ENCODE results near the gene RFX1.

The RFX1 gene

DNA sequence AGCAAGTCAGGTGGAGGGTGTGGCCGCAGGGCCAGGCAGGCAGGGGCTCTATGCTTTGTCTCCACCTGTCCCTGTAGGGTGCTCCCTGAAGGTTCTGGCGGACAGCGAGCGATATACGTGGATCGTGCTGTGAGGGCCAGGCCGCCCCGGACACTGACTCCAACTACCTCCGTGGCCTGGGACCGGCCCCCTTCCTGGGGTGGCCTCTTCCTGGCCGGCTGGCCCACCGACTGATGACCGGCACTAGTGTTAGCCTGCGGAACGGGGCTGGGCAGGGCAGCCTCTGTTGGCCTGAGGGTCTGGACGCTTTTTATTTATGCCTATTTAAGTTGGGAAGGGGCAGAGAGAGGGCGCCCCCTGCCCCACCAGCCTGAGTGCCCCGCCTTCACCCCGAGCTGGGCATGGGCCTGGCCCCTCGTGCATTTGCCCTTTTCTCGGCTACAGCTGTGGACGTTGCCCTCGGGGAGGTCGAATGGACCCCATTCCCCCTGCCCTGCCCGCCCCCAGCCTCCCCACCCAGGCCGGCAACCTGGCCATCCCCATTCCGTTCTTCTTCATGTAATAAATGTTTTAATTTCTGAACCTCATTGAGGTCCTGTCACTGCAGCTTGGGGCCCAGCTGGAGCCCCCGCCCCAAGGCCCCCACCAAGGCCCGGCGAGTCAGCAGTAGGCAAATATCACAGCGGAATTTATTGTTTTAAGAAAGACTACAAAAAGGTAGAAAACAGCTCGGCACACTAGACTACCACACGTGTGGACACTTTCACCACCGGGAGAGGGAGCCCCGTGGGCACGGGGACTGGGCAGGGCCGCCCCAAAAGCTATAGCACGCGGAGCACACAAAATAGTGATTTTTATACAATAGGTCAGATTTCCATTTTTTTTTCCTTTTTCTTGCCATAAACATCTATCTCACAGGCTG is 45.0 kb downstream of the RFX1 start:
- no peak for DNase-seq (ENCODE audit: low spot score)

GRCh38 chr19:13959962-13960862 is 45.9 kb downstream of the RFX1 start:
- no peak for DNase-seq (ENCODE audit: low spot score)

DNA sequence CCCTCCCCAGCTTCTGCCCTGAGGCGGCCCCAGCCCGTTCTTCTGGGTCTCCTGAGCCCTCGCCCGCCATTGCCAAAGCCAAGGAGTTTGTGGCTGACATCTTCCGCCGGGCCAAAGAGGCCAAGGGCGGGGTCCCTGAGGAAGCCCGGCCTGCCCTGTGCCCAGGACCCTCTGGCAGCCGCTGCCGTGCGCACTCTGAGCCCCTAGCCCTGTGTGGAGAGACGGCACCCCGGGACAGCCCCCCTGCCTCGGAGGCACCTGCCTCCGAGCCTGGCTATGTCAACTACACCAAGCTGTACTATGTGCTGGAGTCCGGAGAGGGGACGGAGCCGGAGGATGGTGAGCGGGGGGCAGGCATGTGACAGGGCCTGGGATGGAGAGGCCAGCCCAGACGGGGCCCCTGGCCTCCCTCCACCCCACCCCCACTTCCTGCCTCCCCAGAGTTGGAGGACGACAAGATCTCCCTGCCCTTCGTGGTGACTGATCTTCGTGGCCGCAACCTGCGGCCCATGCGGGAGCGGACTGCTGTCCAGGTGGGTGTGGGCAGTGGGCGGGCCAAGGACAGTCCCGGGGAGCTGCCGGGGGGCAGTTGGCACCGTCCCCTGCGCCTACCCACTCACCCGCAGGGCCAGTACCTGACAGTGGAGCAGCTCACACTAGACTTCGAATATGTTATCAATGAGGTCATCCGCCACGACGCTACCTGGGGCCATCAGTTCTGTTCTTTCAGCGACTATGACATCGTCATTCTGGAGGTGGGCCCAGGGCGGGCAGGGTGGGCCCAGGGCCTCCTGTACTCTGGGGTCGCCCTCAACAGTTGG is 46.8 kb downstream of the RFX1 start:
- DNase-seq (ENCODE audit: low spot score): no peak

GRCh38 chr19:13958043-13958442 is 48.1 kb downstream of the RFX1 start:
- no peak for DNase-seq (ENCODE audit: low spot score)

- no peak for DNase-seq (ENCODE audit: low spot score)
Observed at GRCh38 chr19:13957051-13957450, 49.1 kb downstream of the RFX1 start.

GRCh38 chr19:13956365-13956744 is 49.8 kb downstream of the RFX1 start:
- DNase-seq (ENCODE audit: low spot score): no peak

DNA sequence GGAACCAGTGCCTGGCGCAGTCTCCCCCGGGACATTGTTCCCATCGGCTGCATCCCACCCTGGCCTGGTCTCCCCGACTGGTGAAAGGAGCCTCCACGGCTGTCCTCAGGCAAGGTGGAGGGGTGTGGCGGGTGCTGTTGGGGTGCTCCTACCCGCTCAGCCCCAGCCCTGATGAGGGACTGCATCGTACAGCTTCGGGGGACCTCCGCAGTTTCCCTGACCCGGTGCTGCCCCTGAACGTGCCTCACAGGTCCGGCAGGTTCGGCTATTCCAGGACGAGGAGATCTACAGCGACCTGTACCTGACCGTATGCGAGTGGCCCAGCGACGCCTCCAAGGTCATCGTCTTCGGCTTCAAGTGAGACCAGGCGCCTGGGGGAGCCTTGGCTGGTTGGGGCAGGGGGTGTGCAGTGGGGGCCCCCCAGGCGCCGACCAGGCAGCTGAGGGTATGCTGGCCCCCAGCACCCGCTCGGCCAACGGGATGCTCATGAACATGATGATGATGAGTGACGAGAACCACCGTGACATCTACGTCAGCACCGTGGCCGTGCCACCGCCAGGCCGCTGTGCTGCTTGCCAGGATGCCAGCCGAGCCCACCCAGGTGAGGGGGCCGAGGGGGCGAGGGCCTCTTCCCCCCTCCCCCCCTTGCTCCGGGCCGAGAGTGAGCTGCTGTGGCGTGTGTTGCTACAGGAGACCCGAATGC is 50.3 kb downstream of the RFX1 start:
- DNase-seq (ENCODE audit: low spot score): no peak

DNA sequence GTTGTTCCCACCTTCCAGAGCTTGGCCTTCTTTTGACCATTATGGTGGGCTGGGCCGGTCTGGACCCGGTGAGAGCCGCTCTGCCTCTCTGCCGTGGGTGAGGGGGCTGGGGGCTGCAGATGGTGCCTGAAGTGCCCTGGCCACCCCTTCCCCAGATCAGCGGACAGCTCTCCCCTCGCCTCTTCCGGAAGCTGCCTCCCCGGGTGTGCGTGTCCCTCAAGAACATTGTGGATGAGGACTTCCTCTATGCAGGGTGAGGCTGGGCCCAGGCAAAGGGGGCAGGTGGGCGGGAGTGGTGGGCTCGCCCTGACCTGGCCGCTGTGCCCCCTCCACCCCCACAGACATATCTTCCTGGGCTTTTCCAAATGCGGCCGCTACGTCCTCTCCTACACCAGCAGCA is 51.9 kb downstream of the RFX1 start:
- DNase-seq (ENCODE audit: low spot score): no peak

DNA sequence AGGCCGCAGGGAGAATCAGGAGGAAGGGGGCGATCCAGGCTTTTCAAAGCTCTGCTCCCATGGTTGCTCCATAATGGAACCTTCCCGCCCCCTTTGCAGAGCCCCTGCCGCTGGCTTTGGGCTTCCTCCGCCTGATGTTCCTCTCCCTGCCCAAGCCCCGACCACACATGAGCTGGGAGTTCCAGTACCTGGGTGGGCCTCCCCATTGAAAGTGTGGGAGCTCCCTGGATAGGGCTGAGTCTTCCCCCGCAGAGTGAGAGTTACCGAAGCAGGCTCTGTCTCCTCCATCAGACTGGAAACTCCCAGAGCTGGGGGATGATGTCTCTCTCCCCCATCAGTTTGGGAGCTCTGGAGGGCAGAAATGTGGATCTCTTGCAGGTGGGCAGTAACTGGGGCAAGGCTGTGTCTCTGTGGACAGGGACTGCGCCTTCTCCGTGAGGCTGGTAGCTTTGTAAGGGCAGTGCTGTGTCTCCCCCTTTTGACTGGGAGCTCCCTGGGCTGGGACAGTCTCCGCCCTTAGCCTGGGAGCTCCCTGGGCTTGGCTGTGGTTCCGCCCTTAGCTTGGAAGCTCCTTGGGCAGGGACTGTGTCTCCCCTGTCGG is 53.1 kb downstream of the RFX1 start:
- DNase-seq (ENCODE audit: low spot score): no peak

- DNase-seq (ENCODE audit: low spot score): peak; percentile 99
Observed at GRCh38 chr19:13952154-13952930, 53.8 kb downstream of the RFX1 start, which contains the start of gene DCAF15. DCAF15 (plus strand) TSS chr19:13952509; CDS start chr19:13952513, 4 bp downstream.

- no peak for DNase-seq (ENCODE audit: low spot score)
Observed at GRCh38 chr19:13951799-13952153, 54.3 kb downstream of the RFX1 start.

DNA sequence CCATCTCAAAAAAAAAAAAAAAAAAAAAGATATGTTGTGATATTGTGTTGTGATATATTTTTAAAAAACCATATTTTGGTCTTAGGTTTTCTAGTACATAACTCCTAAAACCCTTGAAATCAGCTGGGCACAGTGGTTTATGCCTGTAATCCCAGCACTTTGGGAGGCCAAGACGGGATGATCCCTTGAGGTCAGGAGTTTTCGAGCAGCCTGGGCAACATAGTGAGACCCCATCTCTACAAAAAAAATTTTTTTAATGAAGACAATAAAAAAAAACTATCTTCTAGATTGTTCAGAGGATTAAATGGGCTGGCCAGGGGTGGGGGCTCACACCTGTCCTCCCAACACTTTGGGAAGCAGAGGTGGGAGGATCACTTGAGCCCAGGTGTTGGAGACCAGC is 55.1 kb downstream of the RFX1 start:
- no peak for DNase-seq (ENCODE audit: low spot score)

DNA sequence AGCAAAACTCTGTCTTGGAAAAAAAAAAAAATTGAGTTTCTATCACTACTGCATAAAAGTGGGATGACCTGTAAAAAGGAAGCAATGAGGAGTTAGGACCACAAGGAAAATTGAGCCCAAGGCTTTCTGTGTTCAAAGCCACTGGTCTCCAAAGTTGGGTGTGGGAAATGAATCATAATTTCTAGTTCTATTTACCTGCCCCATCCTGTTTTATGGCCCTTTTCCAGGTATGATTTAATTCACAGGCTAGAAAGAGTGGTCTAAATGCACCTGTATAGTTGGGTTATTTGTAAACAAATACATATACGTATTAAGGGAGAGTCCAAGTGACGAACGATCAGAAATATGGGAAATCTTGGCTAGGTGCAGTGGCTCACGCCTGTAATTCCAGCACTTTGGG is 59.7 kb downstream of the RFX1 start:
- DNase-seq (ENCODE audit: low spot score): no peak

DNA sequence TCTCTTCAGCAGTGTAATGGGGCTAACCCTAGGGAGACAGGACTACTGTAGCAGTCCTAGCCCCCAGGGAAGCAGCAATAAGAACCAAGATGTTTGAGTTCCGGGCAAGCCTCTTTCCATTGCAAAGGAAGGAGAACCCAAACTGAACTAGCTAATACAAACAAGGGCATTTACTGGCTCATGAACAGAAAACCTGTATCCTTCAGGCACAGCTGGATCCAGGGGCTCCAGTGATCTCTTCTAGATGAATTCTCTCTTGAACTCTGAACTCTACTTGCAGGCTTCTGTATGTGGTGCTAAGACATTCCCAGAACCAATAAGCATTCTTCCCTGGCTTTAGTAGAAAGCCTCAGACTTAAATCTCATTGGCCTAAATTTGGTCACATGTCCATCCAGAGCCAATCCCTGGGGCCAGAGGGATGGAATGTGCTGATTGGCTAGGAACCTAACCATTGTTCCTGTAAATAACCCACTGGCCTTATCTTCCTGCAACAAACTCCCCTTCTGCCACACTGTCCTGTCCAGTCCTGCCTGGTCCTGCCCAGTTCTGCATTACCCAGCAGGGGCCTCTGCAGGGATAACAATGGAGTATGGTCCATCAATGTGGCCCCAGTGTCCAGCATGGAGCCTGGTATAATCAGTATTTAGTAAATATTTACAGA is 64.0 kb downstream of the RFX1 start:
- DNase-seq (ENCODE audit: low spot score): peak; percentile 2

GRCh38 chr19:13938301-13939064 is 67.6 kb downstream of the RFX1 start, which contains the start of gene PODNL1:
PODNL1 (minus strand) TSS chr19:13938417; CDS start chr19:13938181, 236 bp downstream.
- peak; percentile 38 for DNase-seq (ENCODE audit: low spot score)

DNA sequence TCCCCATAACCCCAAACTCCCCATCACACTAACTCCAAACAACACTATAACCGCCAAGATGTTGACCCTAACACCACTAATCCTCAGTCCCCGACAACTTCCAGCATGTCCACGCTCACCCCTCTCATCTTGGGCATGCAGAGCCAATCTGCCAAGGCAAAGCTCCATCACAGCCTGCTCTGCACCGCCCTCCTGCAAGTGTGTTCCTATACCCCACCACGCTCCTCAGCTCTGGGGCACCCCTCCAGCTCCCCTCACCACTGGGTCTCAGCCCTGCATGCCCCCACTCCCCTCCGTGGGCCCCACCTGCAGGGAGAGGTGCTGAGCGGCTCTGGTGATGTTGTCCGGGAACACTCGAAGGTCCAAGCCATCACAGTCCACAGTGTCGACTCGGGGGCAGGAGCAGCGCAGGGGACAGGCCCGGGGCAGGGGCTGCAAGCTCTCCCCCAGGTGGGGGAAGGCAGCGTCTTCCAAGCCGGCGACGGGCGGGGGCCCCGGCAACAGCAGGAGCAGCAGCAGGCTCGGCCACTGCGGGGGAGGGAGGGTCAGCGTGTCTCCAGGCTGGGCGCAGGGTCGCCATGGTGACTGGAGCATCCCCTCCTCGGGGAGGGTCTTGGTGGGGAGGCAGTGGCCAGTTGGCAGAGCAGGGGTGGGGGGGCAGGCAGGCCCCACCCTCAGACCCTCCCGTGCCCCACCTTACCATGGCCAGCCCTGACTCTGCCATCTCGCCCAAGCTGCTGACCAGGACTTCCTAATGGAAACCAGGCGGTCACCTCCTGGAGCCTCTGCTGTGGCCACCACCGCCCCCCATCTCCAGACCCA is 68.4 kb downstream of the RFX1 start:
- peak; percentile 40 for DNase-seq (ENCODE audit: low spot score)

DNA sequence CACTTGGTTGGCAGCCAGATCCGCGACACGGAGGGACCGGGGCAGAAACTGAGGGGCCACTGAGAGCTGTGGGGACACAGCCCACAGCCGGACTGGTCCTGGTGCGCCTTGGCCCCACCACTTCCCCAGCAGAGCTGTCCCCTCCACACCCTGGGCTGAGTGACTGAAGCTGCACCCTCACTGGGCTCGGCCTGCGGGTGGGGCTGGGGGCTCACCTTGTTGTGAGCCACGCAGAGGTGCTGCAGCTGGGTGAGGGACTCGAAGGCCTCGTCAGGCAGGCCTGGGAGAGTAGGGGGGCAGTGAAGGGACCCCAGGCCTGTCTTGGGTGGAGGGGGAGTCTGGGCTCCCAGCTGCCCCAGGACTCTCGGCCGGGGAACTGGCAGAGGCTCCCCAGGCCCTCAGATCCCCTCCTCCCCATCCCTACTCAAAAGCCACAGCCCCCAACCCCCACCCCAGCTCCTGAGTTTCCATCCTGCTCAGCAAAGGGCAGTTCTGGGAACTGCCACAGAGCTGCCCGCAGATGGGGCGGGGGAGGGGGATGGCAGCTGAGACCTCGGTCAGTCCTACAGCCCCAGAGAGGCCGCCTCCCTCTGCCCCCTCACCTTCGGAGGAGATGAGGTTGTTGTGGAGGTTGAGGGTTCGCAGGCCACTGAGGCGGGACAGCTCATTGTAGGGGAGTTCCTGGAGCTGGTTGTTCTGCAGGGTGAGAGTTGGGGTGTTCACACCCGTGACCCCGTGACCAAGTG is 70.2 kb downstream of the RFX1 start:
- peak; percentile 31 for DNase-seq (ENCODE audit: low spot score)
